ENCODE data around the gene ASCC3. TPM values are rescaled to one million over a fixed set of nuclear protein-coding genes. Genes with fewer than 3 reads are reported as not detected.
A peak's percentile ranks its signal among the peaks of the same experiment; 100 is the strongest.

The ASCC3 gene
- total RNA-seq, 8 experiments from 2014 or later, result 33.7 to 75.9 (median 45.8) TPM

DNA sequence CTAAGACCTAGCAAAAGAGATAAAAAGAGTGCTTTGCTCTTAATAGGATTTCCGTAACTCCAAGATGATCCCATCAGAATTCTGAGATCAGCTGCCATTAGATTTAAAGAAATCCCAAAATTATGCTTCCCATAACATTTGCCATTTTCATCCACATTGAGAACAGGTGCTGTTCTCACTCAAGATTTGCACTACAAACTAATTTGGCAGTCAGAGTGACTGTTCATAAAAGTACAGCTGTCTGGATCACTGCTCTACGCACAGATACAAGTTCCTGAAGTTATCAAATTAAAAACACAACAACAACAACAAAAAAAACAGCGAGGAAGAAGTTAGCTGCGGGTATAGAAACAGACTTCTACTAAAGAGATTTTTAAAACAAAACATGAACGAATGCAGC lies 58.1 kb downstream of the ASCC3 start:
- no peak overlapping the region for H3K4me3 ChIP-seq

DNA sequence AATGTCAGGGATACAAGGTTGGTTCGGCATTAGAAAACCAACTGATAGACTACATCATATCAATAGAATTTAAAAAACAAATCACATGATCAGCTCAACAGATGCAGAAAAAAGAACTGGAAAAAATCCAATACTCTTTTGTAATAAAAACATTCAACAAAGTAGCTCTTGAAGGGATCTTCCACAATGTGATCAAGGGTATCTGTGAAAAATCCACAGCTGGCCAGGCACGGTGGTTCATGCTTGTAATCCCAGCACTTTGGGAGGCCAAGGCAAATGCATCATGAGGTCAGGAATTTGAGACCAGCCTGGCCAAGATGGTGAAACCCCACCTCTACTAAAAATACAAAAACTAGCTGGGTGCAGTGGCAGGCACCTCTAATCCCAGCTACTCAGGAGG lies 63.1 kb downstream of the ASCC3 start:
- H3K4me3 ChIP-seq, result no peak overlapping the region
- H3K4me1 ChIP-seq (replicated peaks in 1 of 2), result no peaks in the 10 kb centered on the region
- no peak for ATAC-seq (replicated peaks in 6 of 8)
- WGBS, 10 experiments, result 79 to 100% (median 95%) methylated on average over 1 to 2 of the region's 2 CpGs; no CpG with 5 or more reads in 2 of the 10 experiments
- no peak overlapping the region for H3K27ac ChIP-seq
- in situ Hi-C loops (cut with MboI; ENCODE audit: low pct_unique_long_range_greater_than_20kb in 2 of 9, low sequenced_read_pairs in 9 of 9, unreplicated experiment in 9 of 9), result no loop called here

More for the DNA sequence above, 58.1 kb downstream of the ASCC3 start:
- 37 to 98% (median 90%) methylated on average over 2 to 5 of the region's 5 CpGs for WGBS, 10 experiments
- Histone ChIP-seq H3K27ac (no peak overlapping the region), H3K4me1 (replicated peaks in 1 of 2) (no peaks in the 10 kb centered on the region)
- no peak for ATAC-seq (replicated peaks in 6 of 8)
- in situ Hi-C loops (cut with MboI; ENCODE audit: low pct_unique_long_range_greater_than_20kb in 2 of 9, low sequenced_read_pairs in 9 of 9, unreplicated experiment in 9 of 9), result no loop called here

DNA sequence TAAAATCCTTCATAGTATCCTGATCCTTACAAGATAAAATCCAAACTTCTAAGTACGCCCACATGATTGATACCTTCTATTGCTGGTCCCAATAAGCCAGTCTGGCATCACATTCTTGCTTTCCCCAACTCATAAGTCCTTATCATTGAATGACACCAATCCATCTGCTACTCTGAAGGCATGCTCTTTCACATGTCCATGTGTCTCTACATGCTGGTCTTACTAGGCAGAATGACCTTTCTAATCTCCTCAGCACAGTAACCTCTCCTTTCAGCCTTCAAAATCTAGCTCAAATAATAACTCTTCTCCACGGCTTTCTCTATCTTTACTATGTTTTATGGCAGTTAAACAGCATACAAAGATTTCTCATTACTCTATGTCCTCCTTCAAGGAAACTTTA lies 71.1 kb downstream of the ASCC3 start:
- in situ Hi-C loops (cut with MboI; ENCODE audit: low pct_unique_long_range_greater_than_20kb in 2 of 9, low sequenced_read_pairs in 9 of 9, unreplicated experiment in 9 of 9), result no loop called here
- Histone ChIP-seq H3K4me1 (replicated peaks in 1 of 2) (peaks cover 0 to 4% of the 10 kb centered on the region in 2 donors), H3K4me3 (no peak overlapping the region), H3K27ac (no peak overlapping the region)
- no peak for ATAC-seq (replicated peaks in 6 of 8)
- 76 to 100% (median 100%) methylated on average over 1 to 2 of the region's 2 CpGs for WGBS, 10 experiments

DNA sequence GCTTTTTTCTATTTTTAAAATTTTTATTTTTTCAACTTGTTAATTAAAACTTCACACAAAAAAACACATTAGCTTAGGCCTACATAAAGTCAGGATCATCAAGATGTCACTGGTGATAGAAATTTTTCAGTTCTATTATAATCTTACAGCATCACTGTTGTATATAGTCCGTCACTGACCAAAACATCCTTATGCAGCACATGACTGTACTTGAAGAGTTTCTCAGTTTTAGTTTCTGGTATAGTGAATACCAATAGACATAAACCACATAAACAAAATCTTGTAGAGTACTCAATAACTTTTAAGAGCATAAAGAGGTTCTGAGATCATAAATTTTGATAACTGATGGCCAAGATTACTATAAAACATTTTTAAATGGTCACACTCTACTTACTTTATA lies 71.8 kb downstream of the ASCC3 start:
- no peak overlapping the region for H3K4me3 ChIP-seq
- in situ Hi-C loops (cut with MboI; ENCODE audit: low pct_unique_long_range_greater_than_20kb in 2 of 9, low sequenced_read_pairs in 9 of 9, unreplicated experiment in 9 of 9), result no loop called here
- 80 to 100% (median 100%) methylated on average over 1 of the region's 1 CpG; no CpG with 5 or more reads in 1 of the 10 experiments for WGBS, 10 experiments
- ATAC-seq (replicated peaks in 6 of 8), result no peak
- peaks cover 0 to 4% of the 10 kb centered on the region in 2 donors for H3K4me1 ChIP-seq (replicated peaks in 1 of 2)
- H3K27ac ChIP-seq, result no peak overlapping the region

DNA sequence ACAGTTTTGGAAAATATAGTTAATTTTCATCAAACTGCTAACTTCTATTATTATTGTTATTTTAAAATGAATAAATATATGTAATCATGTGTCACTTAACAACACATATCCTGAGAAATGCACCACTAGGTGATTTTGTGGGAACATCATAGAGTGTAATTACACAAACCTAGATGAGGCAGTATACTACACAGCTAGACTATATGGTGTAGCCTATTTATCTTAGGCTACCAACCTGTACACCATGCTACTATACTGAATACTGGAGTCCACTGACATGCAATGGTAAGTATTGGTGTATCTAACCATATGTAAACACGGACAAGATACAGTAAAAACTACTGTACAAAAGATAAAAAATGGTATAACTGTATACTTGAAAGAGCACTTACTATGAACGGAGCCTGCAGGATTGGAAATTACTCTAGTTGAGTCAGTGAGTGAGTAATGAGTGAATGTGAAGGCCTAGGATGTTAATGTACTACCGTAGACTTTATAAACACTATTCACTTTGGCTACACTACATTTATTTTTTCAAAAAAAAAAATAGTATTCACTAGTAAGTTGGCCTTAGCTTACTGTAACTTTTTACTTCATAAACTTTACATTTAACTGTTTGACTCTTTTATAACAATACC lies 72.4 kb downstream of the ASCC3 start:
- in situ Hi-C loops (cut with MboI; ENCODE audit: low pct_unique_long_range_greater_than_20kb in 2 of 9, low sequenced_read_pairs in 9 of 9, unreplicated experiment in 9 of 9), result no loop called here
- peak in 1 of 8 experiments; percentile 25 for ATAC-seq (replicated peaks in 6 of 8)
- H3K4me1 ChIP-seq (replicated peaks in 1 of 2), result peaks cover 0 to 4% of the 10 kb centered on the region in 2 donors
- H3K27ac ChIP-seq, result no peak overlapping the region
- WGBS, 10 experiments, result 26 to 100% (median 85%) methylated on average over 1 to 3 of the region's 3 CpGs; no CpG with 5 or more reads in 1 of the 10 experiments
- no peak overlapping the region for H3K4me3 ChIP-seq

DNA sequence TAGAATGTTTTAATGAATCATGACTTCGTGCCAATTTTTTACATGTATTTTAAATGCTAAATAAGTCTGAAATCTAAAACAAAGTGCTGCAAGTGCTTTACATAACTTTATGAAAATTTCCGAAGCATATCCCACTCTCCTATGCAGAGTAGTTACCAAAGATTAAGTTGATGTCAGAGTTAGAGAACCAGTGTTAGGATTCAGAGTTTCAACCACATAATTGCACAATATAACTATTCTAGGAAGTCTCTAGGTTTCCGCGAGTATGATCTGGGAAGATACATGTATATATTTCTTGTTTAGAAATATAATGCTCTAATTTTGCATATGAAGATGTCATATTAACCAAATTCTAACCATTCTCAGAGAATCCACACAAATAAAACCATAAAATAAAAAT lies 74.8 kb downstream of the ASCC3 start:
- in situ Hi-C loops (cut with MboI; ENCODE audit: low pct_unique_long_range_greater_than_20kb in 2 of 9, low sequenced_read_pairs in 9 of 9, unreplicated experiment in 9 of 9), result no loop called here
- H3K27ac ChIP-seq, result no peak overlapping the region
- ATAC-seq (replicated peaks in 6 of 8), result no peak
- 63 to 100% (median 95%) methylated on average over 1 to 4 of the region's 4 CpGs for WGBS, 10 experiments
- no peak overlapping the region for H3K4me3 ChIP-seq
- peaks cover 0 to 4% of the 10 kb centered on the region in 2 donors for H3K4me1 ChIP-seq (replicated peaks in 1 of 2)

DNA sequence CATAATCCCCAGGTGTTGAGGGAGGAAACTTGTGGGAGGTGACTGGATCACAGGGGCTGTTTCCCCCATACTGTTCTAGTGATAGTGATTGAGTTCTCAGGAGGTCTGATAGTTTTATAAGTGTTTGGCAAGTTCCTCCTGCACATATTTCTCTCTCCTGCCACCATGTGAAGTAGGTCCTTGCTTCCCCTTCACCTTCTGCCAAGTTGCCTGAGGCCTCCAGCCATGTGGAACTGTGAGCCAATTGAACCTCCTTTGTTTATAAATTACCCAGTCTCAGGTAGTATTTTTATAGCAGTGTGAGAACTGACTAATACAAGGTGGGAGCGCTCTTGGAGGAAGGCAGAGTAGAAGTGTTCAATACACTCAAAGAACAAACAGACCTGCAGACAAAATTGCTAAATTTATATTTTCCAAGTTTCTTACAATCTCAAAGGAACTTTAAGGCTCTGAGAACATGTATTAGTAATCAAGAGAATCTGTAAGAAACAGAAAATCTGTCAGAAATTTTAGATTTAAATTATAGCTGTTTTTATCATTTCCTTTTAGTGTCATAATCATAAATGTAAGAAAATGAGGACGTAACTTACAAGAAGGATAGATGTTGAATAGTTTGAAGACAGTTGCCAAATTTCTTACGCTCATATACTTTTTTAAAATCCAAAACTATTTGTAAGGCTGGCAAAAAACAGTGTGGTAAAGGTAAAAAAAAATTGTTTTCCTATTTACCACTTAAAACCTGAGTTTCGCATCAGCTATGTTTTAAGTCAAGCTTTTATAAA lies 77.7 kb downstream of the ASCC3 start:
- no peak for ATAC-seq (replicated peaks in 6 of 8)
- in situ Hi-C loops (cut with MboI; ENCODE audit: low pct_unique_long_range_greater_than_20kb in 2 of 9, low sequenced_read_pairs in 9 of 9, unreplicated experiment in 9 of 9), result no loop called here
- Histone ChIP-seq H3K27ac (no peak overlapping the region), H3K4me1 (replicated peaks in 1 of 2) (peaks cover 0 to 4% of the 10 kb centered on the region in 2 donors), H3K4me3 (no peak overlapping the region)
- 75 to 100% (median 96%) methylated on average over 2 to 4 of the region's 4 CpGs for WGBS, 10 experiments

DNA sequence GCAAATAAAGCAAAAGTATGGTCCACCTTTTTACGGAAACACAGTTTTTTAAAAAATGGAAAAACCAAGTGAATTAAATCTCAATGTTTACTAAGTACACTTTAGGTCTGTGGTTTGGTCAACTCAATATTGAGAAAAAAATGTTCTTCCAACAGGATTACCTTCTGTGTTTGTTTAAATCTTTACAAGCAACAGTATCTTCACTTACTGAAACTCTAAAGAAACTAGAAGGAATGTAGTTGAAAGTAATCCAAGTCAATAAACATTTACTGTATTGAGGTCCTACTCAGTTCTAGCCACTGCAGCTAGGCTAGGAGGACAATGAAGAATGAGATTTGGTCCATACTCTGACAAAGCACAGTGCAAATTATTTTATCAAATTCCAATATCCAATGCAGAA lies 80.1 kb downstream of the ASCC3 start:
- Histone ChIP-seq H3K4me3 (no peak overlapping the region), H3K4me1 (replicated peaks in 1 of 2) (no peaks in the 10 kb centered on the region), H3K27ac (no peak overlapping the region)
- no peak for ATAC-seq (replicated peaks in 6 of 8)
- in situ Hi-C loops (cut with MboI; ENCODE audit: low pct_unique_long_range_greater_than_20kb in 2 of 9, low sequenced_read_pairs in 9 of 9, unreplicated experiment in 9 of 9), result no loop called here
- WGBS, 10 experiments, result 83 to 100% (median 100%) methylated on average over 1 of the region's 1 CpG; no CpG with 5 or more reads in 1 of the 10 experiments

DNA sequence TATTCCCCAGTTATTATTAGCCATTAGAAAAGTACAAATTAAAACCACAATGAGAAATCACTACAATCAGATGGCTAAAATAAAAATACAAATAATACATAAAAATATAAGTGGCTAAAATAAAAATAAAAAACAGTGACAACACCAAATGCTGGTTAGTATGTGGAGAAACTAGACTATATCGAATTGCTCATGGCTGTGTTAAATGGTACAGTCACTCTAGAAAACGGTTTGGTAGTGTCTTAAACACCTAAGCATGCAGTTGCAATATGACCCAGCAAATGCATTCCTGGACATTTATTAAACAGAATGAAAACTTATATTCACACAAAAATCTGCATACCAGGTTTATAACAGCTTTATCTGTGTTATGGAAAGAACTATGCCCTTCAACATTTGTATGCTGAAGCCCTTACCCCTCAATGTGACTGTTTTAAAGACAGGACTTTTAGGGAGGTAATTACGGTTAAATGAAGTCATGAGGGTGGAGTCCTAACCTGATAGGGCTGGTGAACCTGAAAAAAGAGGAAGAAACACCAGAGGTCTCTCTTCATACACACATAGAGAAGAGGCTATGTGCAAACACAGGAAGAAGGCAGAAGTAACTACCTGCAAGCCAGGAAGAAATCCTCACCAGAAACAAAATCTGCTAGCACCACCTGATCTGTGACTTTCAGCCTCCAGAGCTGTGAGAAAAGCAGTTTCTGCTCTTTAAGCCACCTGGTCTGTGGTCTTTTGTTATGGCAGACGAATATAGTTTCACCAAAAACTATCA lies 84.9 kb downstream of the ASCC3 start:
- no peak for ATAC-seq (replicated peaks in 6 of 8)
- 83 to 100% (median 94%) methylated on average over 2 to 4 of the region's 4 CpGs for WGBS, 10 experiments
- no peak overlapping the region for H3K4me3 ChIP-seq
- H3K4me1 ChIP-seq (replicated peaks in 1 of 2), result no peaks in the 10 kb centered on the region
- no peak overlapping the region for H3K27ac ChIP-seq
- in situ Hi-C loops (cut with MboI; ENCODE audit: low pct_unique_long_range_greater_than_20kb in 2 of 9, low sequenced_read_pairs in 9 of 9, unreplicated experiment in 9 of 9), result no loop called here

DNA sequence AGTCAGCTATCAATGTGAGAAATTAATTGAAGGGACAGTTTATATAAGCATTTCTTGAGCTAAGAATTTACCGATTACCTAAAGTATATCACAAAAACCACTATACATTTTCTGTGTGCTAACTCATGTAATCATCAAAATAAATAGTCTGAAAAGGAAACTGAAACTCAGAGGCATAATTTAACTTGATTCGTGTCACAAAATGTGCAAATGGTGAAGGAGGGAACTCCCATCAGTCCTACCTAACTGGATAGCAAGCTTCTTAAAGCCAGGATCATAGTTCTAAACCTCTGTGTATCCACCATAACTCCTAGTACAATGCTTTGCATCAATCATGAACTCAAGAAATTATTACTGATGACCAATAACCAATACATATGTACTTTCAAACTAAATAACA lies 91.0 kb downstream of the ASCC3 start:
- ATAC-seq (replicated peaks in 6 of 8), result peak in 2 of 8 experiments; percentile 43 to 72
- Histone ChIP-seq H3K4me1 (replicated peaks in 1 of 2) (no peaks in the 10 kb centered on the region), H3K27ac (no peak overlapping the region), H3K4me3 (no peak overlapping the region)
- in situ Hi-C loops (cut with MboI; ENCODE audit: low pct_unique_long_range_greater_than_20kb in 2 of 9, low sequenced_read_pairs in 9 of 9, unreplicated experiment in 9 of 9), result no loop called here
- 57 to 100% (median 77%) methylated on average over 1 to 2 of the region's 2 CpGs; no CpG with 5 or more reads in 2 of the 10 experiments for WGBS, 10 experiments

DNA sequence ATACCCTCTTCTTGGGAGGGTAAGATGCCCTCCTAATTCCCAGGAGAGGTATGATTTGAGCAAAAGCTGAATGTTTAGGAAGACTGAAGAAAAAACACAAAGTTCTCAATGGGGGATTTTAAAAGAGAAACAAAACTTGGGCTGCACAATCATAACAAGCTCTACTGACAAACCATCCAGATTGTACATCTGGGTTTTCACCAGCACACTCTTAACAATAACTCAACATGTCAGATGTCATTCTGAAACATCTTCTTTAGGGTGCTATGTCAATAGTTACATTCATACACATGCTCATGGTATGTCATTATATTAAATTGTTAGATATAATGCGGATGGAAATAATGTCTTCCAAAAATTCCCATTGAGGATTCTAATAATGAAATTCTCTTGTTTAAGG lies 95.1 kb downstream of the ASCC3 start:
- in situ Hi-C loops (cut with MboI; ENCODE audit: low pct_unique_long_range_greater_than_20kb in 2 of 9, low sequenced_read_pairs in 9 of 9, unreplicated experiment in 9 of 9), result no loop called here
- H3K4me1 ChIP-seq (replicated peaks in 1 of 2), result no peaks in the 10 kb centered on the region
- H3K4me3 ChIP-seq, result no peak overlapping the region

DNA sequence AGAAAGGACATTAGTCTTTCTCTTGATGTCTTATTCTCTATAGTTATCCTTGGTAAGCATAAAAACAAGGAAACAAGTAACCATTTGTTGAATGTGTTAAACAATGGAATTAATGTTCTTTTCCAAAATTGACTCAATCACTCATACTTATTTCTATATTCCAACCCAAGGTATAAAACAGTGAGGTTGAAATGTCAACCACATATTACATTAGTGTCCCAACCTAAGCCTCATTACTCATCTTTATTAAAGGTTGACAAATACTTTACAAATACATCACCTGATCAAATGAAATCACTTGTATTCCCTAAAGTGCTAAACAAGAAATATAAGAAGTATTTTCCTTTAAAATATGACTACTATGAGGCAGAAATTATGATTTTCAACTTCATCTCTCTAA lies 100.5 kb downstream of the ASCC3 start:
- Histone ChIP-seq H3K4me3 (no peak overlapping the region), H3K4me1 (replicated peaks in 1 of 2) (no peaks in the 10 kb centered on the region), H3K27ac (no peak overlapping the region)
- ATAC-seq (replicated peaks in 6 of 8), result no peak
- in situ Hi-C loops (cut with MboI; ENCODE audit: low pct_unique_long_range_greater_than_20kb in 2 of 9, low sequenced_read_pairs in 9 of 9, unreplicated experiment in 9 of 9), result no loop called here

More for the DNA sequence above, 95.1 kb downstream of the ASCC3 start:
- no peak for ATAC-seq (replicated peaks in 6 of 8)
- 71 to 100% (median 100%) methylated on average over 1 of the region's 1 CpG; no CpG with 5 or more reads in 4 of the 10 experiments for WGBS, 10 experiments
- no peak overlapping the region for H3K27ac ChIP-seq

DNA sequence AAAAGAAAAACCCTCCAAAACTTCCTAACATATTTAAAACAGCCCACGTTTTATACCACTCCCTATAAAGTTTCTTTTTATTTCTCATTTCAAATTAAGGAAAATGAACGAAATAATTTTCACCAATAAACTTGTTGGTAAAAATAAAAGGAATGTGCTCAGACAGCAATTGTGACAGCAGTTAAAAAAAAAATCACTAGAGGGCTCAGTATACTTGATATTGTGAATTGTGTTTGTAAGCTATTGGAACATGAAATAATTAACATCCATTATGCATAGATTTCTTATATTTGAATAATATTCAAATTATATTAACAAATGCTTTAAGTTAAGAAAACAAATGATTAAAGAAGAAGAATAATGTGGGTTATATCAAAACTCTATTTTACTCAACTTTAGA lies 105.5 kb downstream of the ASCC3 start:
- 22 to 96% (median 80%) methylated on average over 1 to 2 of the region's 2 CpGs for WGBS, 10 experiments
- no peak overlapping the region for H3K27ac ChIP-seq
- no peak for ATAC-seq (replicated peaks in 6 of 8)
- in situ Hi-C loops (cut with MboI; ENCODE audit: low pct_unique_long_range_greater_than_20kb in 2 of 9, low sequenced_read_pairs in 9 of 9, unreplicated experiment in 9 of 9), result no loop called here
- no peaks in the 10 kb centered on the region for H3K4me1 ChIP-seq (replicated peaks in 1 of 2)
- H3K4me3 ChIP-seq, result no peak overlapping the region

Measured in motor neuron (in vitro differentiated cells).